ENCODE measurements around the gene PTPRT.

PTPRT gene

GRCh38 chr20:42093542-42094440, 1095.9 kb downstream of the PTPRT start:
- Histone ChIP-seq H3K4me3 (ENCODE audit: low read depth in 1 of 2, low read length in 1 of 2) (no peak overlapping the region), H3K4me1 (ENCODE audit: control insufficient read depth in 1 of 2, insufficient read depth in 1 of 2, low read depth in 1 of 2, low read length in 1 of 2) (no peaks in the 10 kb centered on the region), H3K27me3 (no peaks in the 10 kb centered on the region), H3K27ac (no peak overlapping the region), H3K36me3 (no peaks in the 10 kb centered on the region), H3K9me3 (no peaks in the 10 kb centered on the region)
- TF ChIP-seq, protein P1, sequence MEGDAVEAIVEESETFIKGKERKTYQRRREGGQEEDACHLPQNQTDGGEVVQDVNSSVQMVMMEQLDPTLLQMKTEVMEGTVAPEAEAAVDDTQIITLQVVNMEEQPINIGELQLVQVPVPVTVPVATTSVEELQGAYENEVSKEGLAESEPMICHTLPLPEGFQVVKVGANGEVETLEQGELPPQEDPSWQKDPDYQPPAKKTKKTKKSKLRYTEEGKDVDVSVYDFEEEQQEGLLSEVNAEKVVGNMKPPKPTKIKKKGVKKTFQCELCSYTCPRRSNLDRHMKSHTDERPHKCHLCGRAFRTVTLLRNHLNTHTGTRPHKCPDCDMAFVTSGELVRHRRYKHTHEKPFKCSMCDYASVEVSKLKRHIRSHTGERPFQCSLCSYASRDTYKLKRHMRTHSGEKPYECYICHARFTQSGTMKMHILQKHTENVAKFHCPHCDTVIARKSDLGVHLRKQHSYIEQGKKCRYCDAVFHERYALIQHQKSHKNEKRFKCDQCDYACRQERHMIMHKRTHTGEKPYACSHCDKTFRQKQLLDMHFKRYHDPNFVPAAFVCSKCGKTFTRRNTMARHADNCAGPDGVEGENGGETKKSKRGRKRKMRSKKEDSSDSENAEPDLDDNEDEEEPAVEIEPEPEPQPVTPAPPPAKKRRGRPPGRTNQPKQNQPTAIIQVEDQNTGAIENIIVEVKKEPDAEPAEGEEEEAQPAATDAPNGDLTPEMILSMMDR (IDR thresholded peaks at IDR 0.05) = no peak

GRCh38 chr20:42093041-42093440, 1096.7 kb downstream of the PTPRT start:
- no peak overlapping the region for H3K4me3 ChIP-seq (ENCODE audit: low read depth in 1 of 2, low read length in 1 of 2)
- no peaks in the 10 kb centered on the region for H3K36me3 ChIP-seq
- no peaks in the 10 kb centered on the region for H3K27me3 ChIP-seq
- TF ChIP-seq, protein P1 (IDR thresholded peaks at IDR 0.05) = no peak
- H3K9me3 ChIP-seq = no peaks in the 10 kb centered on the region
- no peaks in the 10 kb centered on the region for H3K4me1 ChIP-seq (ENCODE audit: control insufficient read depth in 1 of 2, insufficient read depth in 1 of 2, low read depth in 1 of 2, low read length in 1 of 2)
- H3K27ac ChIP-seq = no peak overlapping the region

- no peaks in the 10 kb centered on the region for H3K36me3 ChIP-seq
- TF ChIP-seq, protein P1 (IDR thresholded peaks at IDR 0.05) = no peak
- H3K4me1 ChIP-seq (ENCODE audit: control insufficient read depth in 1 of 2, insufficient read depth in 1 of 2, low read depth in 1 of 2, low read length in 1 of 2) = no peaks in the 10 kb centered on the region
- H3K4me3 ChIP-seq (ENCODE audit: low read depth in 1 of 2, low read length in 1 of 2) = no peak overlapping the region
- no peak overlapping the region for H3K27ac ChIP-seq
- H3K27me3 ChIP-seq = no peaks in the 10 kb centered on the region
- no peaks in the 10 kb centered on the region for H3K9me3 ChIP-seq
Measured at GRCh38 chr20:42085366-42085765, 1104.3 kb downstream of the PTPRT start.

DNA sequence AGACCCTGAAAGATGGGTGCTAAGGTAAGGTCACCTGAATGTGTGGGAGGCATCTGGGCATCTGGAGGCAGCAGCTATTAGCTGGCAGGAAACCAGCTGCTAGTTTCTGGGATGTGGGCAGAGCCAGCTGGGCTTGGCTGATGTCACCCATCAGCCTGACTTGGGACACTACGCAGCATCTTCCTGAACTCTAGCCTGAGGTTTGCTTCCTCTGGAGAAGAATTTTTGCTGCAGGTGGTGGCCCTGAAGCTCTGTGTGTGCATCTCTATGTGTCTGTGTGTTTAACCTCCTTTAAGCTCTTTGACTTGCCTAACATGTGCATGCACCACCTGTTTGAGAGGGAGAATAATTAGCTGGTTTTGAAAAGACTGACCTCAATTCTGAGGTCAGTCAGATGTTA, 1106.4 kb downstream of the PTPRT start:
- Histone ChIP-seq H3K4me1 (ENCODE audit: control insufficient read depth in 1 of 2, insufficient read depth in 1 of 2, low read depth in 1 of 2, low read length in 1 of 2) (no peaks in the 10 kb centered on the region), H3K36me3 (no peaks in the 10 kb centered on the region), H3K27ac (no peak overlapping the region), H3K4me3 (ENCODE audit: low read depth in 1 of 2, low read length in 1 of 2) (no peak overlapping the region), H3K9me3 (no peaks in the 10 kb centered on the region), H3K27me3 (no peaks in the 10 kb centered on the region)
- TF ChIP-seq, protein P1 (IDR thresholded peaks at IDR 0.05) = no peak

DNA sequence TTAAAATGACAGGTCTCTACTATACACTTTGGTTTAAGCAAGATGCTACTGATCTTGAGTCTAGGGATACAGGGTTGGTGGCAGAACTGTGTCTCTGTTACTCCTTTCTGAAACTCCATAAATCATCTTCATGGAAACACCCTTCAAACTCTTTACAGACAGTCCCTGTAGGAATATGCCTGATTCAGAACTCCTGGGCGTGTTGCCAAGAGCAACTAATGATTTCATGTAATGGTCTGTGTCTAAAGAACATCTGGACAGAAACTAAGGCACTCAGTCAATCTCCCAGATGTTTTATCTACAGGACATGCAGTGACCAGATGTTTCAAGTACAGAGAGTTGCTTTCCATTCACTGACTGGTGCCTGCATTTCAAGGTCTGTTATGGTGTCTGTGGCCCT, 1107.1 kb downstream of the PTPRT start:
- Histone ChIP-seq H3K9me3 (no peaks in the 10 kb centered on the region), H3K4me1 (ENCODE audit: control insufficient read depth in 1 of 2, insufficient read depth in 1 of 2, low read depth in 1 of 2, low read length in 1 of 2) (no peaks in the 10 kb centered on the region), H3K36me3 (no peaks in the 10 kb centered on the region), H3K27me3 (no peaks in the 10 kb centered on the region), H3K27ac (no peak overlapping the region), H3K4me3 (ENCODE audit: low read depth in 1 of 2, low read length in 1 of 2) (no peak overlapping the region)
- TF ChIP-seq, protein P1 (IDR thresholded peaks at IDR 0.05) = no peak

All from neutrophil (primary cell).